NCI-H2107 treated with DMSO at 0.1 percent for 48 hours (cell line): ENCODE results near the gene RNF39.
"Not testable (repeated sequence)": the region's sequence is repeated elsewhere in the genome, so short reads cannot be mapped to it uniquely, and the experiment has no call there.

ENCODE experiments used
- DNase-seq: peaks from one replicate; lab custom pipeline; 2025; ENCODE audit not compliant: unreplicated experiment; lab: John Stamatoyannopoulos, UW

The RNF39 gene

DNA sequence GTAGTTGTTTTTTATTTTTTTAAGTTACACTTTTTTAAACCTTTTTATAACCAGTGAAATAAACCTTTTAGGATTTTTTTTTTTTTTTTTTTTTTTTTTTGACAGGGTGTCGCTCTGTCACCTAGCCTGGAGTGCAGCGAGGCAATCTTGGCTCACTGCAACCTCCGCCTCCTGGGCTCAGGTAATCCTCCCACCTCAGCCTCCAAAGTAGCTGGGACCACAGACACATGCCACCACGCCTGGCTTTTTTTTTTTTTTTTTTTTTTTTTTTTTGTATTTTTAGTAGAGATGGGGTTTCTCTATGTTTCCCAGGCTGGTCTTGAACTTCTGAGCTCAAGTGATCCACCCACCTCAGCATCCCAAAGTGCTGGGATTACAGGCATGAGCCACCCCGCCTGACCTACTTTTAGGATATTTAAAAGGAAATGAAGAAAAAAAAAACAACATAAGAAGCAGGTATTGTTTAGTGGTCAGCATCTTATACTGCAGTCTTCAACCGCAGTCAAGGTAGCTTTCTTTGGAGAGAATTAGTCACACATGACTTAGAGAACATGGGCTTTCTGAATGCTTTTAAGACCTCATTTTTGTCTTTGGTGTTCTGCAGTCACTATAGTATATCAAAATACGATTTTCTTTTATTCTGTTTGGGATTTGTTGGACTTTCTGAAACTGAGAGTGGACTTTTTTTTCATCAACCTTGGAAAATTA lies 12.9 kb downstream of the RNF39 start:
- no peak for DNase-seq

DNA sequence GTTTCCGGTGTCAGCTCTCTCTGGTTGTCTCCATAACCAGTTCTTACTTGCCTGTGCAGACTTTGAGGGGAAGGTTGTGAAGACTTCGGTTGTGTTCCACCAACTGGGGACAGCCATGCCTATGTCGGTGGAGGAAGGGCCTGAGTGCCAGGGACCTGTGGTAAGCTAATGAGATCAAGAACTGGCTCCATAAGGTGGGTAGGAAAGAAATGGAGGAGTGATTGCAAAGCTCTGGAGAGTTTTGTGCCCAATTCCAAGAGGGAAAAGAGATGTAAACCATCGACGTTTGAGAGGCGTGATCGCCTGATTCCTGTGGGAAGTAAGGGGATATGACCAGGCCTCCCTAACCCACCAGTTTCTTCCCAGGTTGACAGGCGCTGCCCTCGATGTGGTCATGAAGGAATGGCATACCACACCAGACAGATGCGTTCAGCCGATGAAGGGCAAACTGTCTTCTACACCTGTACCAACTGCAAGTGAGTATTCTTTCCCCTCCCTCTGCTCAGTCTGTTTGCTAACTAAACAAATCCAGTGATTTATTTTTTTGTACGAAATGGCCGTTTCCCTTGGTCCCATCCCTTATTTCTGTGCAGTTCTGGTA lies 13.6 kb downstream of the RNF39 start:
- no peak for DNase-seq

DNA sequence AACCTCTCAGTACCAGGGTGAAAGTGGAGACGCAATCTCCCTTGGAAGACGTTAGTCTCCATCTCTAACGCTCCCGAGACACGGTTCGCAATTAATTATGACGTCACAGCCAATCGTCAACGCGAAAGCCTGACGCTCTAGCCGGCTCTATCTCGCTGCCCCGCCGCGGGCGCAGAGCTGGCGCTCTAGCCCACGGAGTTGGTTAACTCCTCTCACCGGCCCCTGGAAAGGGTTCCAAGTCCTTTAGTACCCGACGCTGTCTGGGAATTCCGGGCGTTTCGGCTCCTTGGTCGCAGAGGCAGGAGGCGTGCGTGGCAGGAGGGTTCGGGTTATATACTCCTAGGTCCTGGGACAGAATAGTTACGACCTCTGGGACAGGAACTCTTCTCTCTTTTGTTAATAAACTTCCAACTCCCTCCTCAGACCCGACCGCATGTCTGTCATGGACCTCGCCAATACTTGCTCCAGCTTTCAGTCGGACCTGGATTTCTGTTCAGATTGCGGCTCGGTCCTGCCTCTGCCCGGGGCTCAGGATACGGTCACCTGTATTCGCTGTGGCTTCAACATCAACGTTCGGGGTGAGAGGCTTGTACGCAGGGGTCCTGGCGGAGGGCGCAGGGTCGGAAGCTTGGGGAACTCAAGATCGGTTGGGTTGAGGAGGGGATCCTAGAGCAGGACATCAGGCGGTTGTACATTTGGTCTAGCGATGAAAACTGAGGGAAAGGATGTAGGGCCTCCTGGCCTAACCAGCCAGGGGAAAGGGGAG lies 14.3 kb downstream of the RNF39 start, which contains the start of gene POLR1H:
Gene POLR1H, plus strand, starts transcription at position 174 of the 766 bp plus-strand sequence. Its CDS starts 260 bp downstream, at position 434.
- DNase-seq, result peak; percentile 75

DNA sequence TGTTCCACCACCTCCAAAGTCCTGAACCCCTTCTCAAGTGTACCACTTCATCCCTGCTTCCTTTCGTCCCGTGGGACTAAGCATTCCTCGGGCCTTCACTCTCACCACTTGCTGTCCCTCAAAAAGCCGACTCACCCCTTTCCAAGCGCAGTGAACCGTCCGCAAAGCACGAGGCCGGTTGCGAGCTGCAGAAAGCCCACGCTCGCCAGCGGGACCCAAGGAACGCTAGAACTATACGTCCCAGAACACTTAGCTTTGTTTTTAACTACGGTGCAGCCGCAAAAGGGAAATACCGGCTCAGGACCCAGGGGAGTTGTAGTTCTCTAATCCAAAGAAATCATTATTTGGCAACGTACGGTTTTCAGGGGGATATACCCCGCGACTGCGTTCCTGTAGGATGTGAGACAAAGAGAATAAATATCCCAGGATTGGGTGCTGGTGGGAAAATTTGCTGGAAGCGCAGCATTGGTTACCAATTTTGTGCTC lies 14.9 kb downstream of the RNF39 start:
- no peak for DNase-seq

DNA sequence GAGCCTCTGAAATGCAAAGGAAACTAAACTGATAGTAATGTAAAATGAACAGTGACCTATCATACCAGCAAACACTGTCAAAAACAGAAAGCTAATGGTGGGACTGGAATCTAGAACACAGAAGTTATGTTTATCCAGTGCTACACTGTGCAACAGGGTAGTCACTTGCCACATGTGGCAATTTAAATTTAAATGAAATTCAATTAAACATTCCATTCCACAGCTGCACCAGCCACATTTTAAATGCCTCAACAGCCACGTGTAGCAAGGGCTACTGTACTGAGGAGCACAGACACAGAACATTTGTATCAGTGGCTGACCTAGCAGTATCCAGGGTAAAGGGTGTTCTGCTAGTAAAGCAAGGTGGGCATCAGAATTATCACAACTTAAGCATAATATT lies 20.1 kb downstream of the RNF39 start:
- DNase-seq, result no peak

DNA sequence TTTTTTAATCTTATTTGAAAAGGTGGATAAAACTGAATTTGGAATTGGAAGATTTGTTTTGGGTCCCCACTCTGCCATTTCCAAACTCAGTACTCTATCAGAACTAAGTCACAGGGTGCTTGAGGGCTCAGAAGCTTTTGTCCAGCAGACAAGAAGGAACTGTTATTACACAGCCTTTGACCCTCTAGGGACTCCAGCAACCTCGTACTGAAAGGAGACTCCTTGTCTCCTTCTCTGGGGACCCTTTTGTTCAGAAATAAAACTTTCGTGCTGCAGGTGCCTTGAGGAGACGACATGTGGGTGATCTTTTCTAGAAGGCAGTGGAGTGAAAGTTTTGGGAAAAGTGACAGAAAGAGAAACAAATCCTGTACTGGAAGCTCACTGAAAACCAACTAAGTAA lies 21.9 kb downstream of the RNF39 start:
- no peak for DNase-seq

DNA sequence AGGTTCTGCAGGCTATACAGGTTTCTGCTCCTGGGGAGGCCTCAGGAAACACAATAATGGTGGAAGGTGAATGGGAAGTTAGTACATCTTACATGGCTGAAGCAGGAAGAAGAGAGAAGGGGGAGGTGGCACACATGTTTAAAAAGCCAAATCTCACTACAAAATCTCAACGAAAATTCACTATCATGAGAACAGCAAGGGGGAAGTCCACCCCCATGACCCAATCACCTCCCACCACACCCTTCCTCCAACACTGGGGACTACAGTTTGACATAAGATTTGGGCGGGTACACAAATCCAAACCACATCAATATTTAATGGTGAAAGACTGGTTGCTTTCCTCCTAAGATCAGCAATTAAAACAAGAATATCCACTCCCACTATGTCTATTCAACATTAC lies 28.3 kb downstream of the RNF39 start:
- DNase-seq, result no peak

DNA sequence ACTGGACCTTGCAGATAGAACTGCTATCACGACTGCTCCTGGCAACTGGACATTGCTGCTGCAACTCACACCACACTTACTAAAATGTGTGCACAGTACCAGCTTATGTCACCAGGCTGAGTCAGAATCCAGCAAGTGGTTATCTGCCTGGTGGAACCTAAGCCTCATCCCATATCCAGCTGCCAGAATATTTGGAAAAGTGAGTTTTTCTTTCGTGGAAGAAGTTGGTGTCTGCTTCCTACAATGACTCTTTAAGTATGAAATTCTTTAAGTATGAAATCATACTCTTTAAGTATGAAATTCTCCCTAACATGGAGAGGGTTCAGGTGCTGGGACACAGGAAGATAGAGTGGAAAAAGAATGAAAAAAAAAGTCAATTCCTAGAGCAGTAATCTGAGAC lies 30.9 kb downstream of the RNF39 start:
- no peak for DNase-seq

DNA sequence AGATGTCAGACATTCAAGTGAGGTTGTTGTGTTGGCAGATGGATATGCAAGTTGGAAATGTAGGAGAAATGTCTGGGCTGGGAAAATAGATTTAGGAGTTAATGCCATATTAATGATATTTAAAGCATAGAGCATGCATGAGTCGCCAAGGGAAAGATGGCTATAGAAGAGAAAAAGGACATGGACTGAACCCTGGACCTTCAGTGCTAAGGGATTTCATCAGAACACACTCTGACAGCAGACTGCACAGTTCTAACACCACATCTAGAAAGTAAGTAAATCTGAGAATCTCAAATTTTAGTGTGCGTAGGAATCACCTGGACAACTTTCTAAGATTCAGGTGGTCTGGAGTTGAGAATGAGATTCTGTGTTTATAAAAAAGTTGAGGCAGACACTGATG lies 31.8 kb downstream of the RNF39 start:
- DNase-seq, result no peak

DNA sequence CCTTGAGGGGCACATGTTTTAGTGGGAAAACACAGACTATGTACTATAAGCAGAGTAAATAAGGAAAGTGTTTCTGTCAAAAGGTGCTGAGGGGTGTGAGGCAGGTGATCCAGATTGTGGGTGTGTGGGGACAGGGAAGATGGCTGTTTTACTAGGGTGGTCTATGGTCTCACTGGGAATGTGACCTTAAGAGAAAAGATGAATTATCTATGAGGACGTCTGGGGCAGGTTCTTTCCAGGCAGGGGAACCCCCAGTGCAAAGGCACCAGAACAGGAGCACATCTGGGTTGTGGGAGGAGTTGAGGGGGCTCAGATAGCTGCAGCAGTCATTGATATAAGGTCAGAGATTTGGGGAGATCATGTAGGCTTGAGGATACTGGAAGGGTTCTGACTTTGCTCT lies 32.7 kb downstream of the RNF39 start:
- DNase-seq, result no peak

DNA sequence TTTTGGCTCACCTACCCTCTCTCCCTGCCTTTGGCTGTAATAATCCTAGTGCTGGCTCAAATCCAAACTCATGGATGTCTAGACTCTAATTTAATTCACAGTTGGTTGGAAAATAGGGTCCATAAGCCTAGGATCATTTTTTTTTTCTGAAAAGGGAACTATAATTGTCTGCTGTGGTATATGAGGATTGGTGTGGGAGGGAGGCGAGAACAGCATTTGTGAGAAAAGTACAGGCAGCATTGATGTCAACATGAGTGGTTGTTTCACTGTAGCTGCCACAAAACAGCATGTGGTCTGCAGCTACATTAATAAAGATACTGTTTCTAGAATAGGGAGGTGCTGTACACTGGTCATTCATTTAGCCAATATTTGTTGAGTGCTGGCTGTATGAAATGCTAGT lies 33.1 kb downstream of the RNF39 start:
- DNase-seq, result no peak

DNA sequence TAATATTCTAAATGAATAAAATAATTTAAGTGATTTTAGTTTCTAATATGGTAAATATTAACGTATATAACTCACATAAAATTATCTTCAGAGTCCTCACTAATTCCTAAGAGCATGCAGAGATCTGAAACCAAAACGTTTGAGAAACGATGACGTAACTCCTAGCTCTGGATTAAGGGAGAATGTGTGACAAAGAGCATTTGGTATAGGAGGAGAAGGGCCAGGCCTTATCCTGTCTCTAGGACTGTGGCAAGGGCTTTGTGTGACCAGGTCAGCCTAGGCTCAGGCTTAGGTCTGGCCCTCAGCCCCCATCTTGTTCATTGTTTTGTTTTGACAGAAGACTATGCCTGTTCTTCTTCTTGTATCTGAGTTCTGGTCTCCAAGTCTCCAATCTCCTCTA lies 33.7 kb downstream of the RNF39 start:
- no peak for DNase-seq

DNA sequence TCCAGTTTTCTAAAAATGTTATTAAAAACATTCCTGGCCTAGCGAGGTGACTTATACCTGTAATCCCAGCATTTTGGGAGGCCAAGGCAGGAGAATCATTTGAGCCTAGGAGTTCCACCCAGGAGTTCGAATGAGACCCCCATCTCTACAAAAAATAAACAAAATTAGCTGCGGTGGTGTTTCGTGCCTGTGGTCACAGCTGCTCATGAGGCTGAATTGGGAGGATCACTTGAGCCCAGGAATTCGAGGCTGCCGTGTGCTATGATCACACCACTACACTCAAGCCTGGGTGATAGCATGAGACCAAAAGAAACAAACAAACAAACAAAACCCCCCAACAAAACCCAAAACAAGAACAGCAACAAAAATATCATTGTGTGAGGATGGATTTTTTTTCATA lies 34.3 kb downstream of the RNF39 start:
- DNase-seq, result no peak

DNA sequence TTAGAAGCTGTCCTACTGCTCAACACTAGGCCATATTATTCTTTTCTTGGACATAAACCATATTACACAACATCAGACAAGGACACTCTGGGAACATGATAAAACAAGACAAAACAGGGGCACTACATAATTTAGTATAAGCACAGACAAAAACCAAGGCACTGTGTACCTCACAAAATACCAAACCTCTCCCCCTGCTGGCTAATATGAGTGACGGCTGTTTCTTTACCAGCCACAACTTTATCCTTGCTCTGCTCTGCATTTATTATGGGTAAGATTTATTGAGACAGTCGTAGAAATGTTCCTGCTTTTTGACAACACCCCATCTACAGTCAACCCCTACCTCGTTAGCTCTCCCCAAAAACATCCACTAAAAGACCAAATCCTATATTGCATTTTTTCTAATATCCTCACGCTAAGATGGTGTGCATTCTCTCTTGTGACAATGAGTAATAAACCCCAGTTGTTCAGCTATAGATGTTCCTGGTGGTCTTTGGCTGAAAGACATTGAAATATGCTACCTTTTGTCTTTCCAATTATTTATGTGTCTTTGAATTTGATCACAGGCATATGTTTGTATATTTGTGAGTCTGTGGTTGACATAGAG lies 38.3 kb downstream of the RNF39 start:
- no peak for DNase-seq

DNA sequence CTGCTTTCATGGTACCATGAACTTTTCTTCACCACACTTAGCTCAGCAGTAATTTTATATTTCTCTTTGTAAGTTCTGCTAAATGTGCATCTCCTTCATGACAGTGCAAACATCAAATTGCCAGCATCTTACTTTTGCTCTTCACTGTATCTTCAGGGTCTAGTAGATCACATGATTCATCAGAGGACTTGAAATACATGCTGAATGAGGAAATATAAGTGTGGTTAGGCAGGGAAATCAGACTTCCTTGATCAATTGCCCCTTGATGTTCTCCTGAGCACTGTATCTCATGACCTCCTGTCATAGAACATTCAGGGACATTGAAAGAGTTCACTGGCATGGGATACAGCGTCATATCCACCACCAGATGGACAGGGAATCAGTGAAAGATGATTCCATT lies 39.8 kb downstream of the RNF39 start:
- no peak for DNase-seq

DNA sequence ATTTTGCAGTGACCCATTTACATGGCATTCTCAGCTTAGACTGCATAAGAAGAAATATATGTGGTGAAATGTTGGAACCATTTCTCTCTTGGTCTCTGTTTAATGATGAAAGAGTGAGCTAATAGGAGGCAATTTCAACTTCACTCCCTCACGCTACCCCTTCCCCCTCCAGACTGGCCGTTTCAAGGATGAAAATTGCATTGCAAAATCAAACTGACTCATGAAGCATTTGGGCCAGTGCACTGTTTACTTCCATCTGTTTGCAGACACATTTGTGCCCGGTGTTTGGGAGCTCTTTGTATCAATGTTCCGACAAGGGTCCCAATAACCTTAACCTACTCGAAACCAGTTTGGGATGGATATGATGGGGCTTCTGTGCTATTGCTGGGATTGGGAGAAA lies 42.1 kb downstream of the RNF39 start:
- not testable (repeated sequence) for DNase-seq

DNA sequence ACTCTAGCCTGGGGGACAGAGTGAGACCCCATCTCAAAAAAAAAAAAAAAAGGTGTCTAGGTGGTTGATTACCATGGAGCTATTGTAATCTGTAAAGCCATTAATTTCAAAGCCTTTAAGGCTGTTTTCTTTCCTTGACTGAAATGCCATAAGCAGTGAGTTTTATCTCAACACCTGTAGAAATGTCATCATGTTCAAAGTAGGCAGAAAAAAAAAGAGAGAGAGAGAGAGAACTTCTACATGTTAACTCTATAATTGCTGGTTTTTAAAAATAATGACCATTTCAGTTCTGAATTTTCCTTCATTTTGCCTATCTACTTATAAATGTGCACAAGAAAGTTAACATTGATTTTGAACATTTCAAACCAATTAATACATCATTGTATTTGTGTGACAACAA lies 44.2 kb downstream of the RNF39 start:
- no peak for DNase-seq

DNA sequence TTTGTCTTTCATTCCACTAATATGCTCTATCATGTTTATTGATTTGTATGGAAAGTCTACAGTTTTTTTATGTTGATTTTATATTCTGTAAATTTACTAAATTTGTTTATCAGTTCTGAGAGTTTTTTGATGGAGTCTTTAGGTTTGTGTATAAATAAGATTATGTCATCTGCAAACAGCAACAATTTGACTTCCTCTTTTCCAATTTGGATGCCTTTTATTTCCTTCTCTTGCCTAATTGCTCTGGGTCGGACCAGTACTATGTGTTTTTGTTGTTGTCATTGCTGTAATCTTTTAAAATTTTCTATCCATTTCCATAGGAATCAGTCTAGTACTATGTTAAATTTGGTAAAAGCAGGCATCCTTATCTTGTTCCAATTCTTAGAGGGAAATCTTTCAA lies 46.0 kb downstream of the RNF39 start:
- DNase-seq, result no peak

DNA sequence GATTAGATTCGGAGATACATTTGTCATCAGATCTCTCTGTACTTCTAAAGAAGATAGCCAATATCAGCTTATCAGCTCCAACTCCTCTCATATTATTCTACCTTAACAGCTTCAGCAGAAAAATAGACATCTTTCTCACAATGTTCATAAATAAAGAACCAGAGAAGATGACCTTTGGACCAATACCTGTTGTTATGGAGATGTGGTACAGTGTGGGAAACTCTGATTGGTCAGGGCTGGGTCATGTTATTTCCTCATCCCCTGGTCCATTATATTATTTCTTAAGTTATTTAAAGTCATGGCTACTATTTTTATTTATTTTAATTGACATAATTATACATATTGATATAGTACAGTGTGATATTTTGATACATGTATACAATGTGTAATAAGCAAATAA lies 50.4 kb downstream of the RNF39 start:
- no peak for DNase-seq

DNA sequence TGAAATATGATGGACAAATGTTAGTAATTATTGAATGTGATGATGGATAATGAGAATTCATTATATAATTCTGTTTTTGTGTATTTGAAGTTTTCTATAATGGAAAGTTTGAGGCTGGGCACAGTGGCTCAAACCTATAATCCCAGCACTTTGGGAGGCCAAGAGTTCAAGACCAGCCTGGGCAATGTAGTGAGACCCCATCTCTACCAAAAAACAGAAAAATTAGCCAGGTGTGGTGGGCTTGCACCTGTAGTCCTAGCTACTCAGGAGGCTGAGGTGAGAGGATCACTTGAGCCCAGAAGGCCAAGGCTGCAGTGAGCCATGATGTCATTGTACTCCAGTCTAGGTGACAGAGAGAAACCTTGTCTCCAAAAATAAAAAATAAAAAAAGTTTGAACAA lies 52.9 kb downstream of the RNF39 start:
- DNase-seq, result not testable (repeated sequence)

DNA sequence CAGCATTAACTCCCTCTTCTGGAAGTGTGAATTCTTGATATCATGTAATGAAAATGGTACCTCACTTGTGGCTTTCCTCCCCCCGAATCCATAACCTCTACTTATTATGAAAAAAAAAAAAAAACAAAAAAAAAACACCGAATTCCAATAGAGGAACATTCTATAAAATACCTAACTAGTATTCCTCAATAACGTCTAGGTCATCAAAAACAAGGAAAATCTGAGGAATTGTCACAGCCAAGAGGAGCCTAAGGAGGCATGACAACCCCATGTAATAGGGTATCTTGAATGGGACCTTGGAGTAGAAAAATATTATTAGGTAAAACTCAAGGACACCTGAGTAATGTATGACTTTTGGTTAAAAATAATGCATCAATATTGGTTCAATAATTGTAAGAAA lies 53.4 kb downstream of the RNF39 start:
- DNase-seq, result no peak

DNA sequence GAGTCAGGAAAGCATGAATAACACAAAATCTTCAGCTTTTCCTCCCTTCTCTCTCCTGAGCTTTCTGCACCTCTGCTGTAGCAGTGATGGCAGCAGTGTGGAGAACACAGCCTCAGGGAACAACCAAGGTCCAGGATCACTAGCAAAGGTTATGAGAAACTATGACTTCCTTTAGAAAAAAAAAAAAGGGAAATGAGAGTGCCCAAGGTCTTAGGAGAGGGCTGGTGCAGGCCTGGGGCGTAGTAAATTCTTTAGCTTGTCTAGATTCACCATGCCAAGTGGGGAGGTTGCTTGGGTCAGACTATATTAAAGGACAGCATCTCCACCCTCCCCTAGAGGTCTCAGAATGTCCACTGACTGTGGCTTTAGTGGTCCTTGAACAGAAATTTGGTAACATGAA lies 54.9 kb downstream of the RNF39 start:
- no peak for DNase-seq
